SU-DHL-6 (cell line): ENCODE data around the gene SPHK2.

Experiments used
- H2AFZ ChIP-seq: fragments of 200-600 bp; sonication (generic); 2 replicates; pipeline ENCODE4 v1.6.1; 2014; ENCODE audit warnings: low read depth, mild to moderate bottlenecking, moderate library complexity, mixed read lengths, antibody characterized with exemption, low read length; ENCODE audit not compliant: severe bottlenecking
- H3F3A ChIP-seq: fragments of 200-600 bp; shearing (Covaris generic); 2 replicates; pipeline ENCODE4 v1.6.0; 2016; ENCODE audit warnings: antibody characterized with exemption, mild to moderate bottlenecking; ENCODE audit not compliant: insufficient read depth
- H3K27ac ChIP-seq: fragments of 200-600 bp; sonication (generic); 2 replicates; pipeline ENCODE4 v1.5.1; 2016; ENCODE audit warnings: low read depth, mild to moderate bottlenecking, low read length, moderate library complexity, mixed read lengths
- H3K27me3 ChIP-seq: fragments of 200-600 bp; sonication (generic), shearing (Covaris generic); 2 replicates; pipeline ENCODE4 v1.6.0; 2014; ENCODE audit warnings: mild to moderate bottlenecking, low read length
- H3K36me3 ChIP-seq: fragments of 200-600 bp; sonication (generic); 2 replicates; pipeline ENCODE4 v1.6.1; 2014; ENCODE audit warnings: mild to moderate bottlenecking, low read length, mixed read lengths
- H3K4me2 ChIP-seq: fragments of 300-600, 200-600 bp; shearing (Covaris generic), sonication (generic); 2 replicates; pipeline ENCODE4 v1.6.0; 2014; ENCODE audit warnings: low read length, low read depth, mild to moderate bottlenecking; ENCODE audit not compliant: poor library complexity, severe bottlenecking
- H3K4me3 ChIP-seq: fragments of 200-600 bp; sonication (generic); 2 replicates; pipeline ENCODE4 v1.5.1; 2014; ENCODE audit warnings: antibody characterized with exemption, low read length, mild to moderate bottlenecking, mixed read lengths; ENCODE audit not compliant: insufficient read depth, poor library complexity, severe bottlenecking
- H3K79me2 ChIP-seq: fragments of 200-600 bp; sonication (generic); 2 replicates; pipeline ENCODE4 v1.6.1; 2014; ENCODE audit warnings: mild to moderate bottlenecking, low read length, moderate library complexity; ENCODE audit not compliant: insufficient read depth
- H3K9ac ChIP-seq: fragments of 200-600 bp; sonication (generic); 2 replicates; pipeline ENCODE4 v1.7.0; 2014; ENCODE audit warnings: mild to moderate bottlenecking, low read length
- H3K9me2 ChIP-seq: fragments of 200-600 bp; sonication (generic); replicated peaks from 2 replicates; pipeline ENCODE4 v1.6.1; 2014; ENCODE audit warnings: low read length; ENCODE audit not compliant: insufficient read depth
- H3K9me3 ChIP-seq: fragments of 200-600 bp; sonication (generic); 2 replicates; pipeline ENCODE4 v1.6.1; 2014; ENCODE audit warnings: low read length, mixed read lengths; ENCODE audit not compliant: insufficient read depth
- H4K20me1 ChIP-seq: fragments of 200-600 bp; sonication (generic); 2 replicates; pipeline ENCODE4 v1.6.1; 2014; ENCODE audit warnings: low read depth, mild to moderate bottlenecking, antibody characterized with exemption, low read length, moderate library complexity, mixed read lengths
- CTCF ChIP-seq: fragments of 200-600 bp; sonication (generic); IDR thresholded peaks from one replicate; pipeline ENCODE4 v1.5.1; 2017; ENCODE audit warnings: antibody characterized with exemption, mild to moderate bottlenecking, low read length, moderate library complexity; ENCODE audit not compliant: insufficient read depth, poor library complexity, severe bottlenecking
- EZH2phosphoT487 ChIP-seq: fragments of 200-600 bp; sonication (generic), shearing (Covaris generic); conservative IDR thresholded peaks from 2 replicates; pipeline ENCODE4 v1.6.1; 2018; ENCODE audit warnings: mild to moderate bottlenecking, antibody characterized with exemption, low read length, moderate library complexity, mixed read lengths

The SPHK2 gene

GRCh38 chr19:48658483-48658882, 39.2 kb downstream of the SPHK2 start:
- TF ChIP-seq EZH2phosphoT487 (no peak), CTCF (no peak)
- no peak overlapping the region for H3K4me3 ChIP-seq
- H3K9ac ChIP-seq, result no peak overlapping the region
- no peaks in the 10 kb centered on the region for H3K9me3 ChIP-seq
- H2AFZ ChIP-seq, result no peak overlapping the region
- no peaks in the 10 kb centered on the region for H3K27me3 ChIP-seq
- no peak overlapping the region for H3K4me2 ChIP-seq
- no peaks in the 10 kb centered on the region for H3K9me2 ChIP-seq
- no peaks in the 10 kb centered on the region for H3F3A ChIP-seq
- no peaks in the 10 kb centered on the region for H4K20me1 ChIP-seq
- no peaks in the 10 kb centered on the region for H3K36me3 ChIP-seq
- no peak overlapping the region for H3K27ac ChIP-seq
- H3K79me2 ChIP-seq, result no peaks in the 10 kb centered on the region

- Histone ChIP-seq H3K4me3 (no peak overlapping the region), H3K36me3 (no peaks in the 10 kb centered on the region), H3K27me3 (no peaks in the 10 kb centered on the region), H3K9me3 (no peaks in the 10 kb centered on the region), H4K20me1 (no peaks in the 10 kb centered on the region), H2AFZ (no peak overlapping the region), H3K9ac (no peak overlapping the region), H3K9me2 (no peaks in the 10 kb centered on the region), H3K4me2 (no peak overlapping the region), H3K79me2 (no peaks in the 10 kb centered on the region), H3K27ac (no peak overlapping the region), H3F3A (no peaks in the 10 kb centered on the region)
- TF ChIP-seq EZH2phosphoT487, result no peak
- TF ChIP-seq CTCF, result no peak
Measured at GRCh38 chr19:48659768-48660167, 40.5 kb downstream of the SPHK2 start.

- Histone ChIP-seq H2AFZ (peak overlapping the region; percentile 94), H3K36me3 (no peaks in the 10 kb centered on the region), H3K4me3 (no peak overlapping the region), H4K20me1 (no peaks in the 10 kb centered on the region), H3K9ac (peak overlapping the region; percentile 4; the same call in 1 of the 2 replicates), H3K9me2 (no peaks in the 10 kb centered on the region), H3K79me2 (no peaks in the 10 kb centered on the region), H3K27ac (peak overlapping the region; percentile 41), H3K9me3 (no peaks in the 10 kb centered on the region), H3K4me2 (peak overlapping the region; percentile 45), H3F3A (no peaks in the 10 kb centered on the region), H3K27me3 (no peaks in the 10 kb centered on the region)
- TF ChIP-seq CTCF (no peak), EZH2phosphoT487 (no peak)
Measured at GRCh38 chr19:48660852-48661710, 41.8 kb downstream of the SPHK2 start.
